BJ (cell line): ENCODE results near the gene CSF2RB. TPM values are rescaled to one million over a fixed set of nuclear protein-coding genes. Genes with fewer than 3 reads are reported as not detected.

Experiments
- CTCF ChIA-PET: fragments of 350-600 bp; formaldehyde crosslinking; extraction: SDS; loops from one replicate; lab custom pipeline; 2021; ENCODE audit warnings: antibody characterized with exemption, inconsistent platforms; lab: Yijun Ruan, JAX
- POLR2A ChIA-PET: fragments of 300-600 bp; sonication (Branson Sonifier 250); formaldehyde crosslinking; extraction: SDS; loops from one replicate; lab custom pipeline; 2021; ENCODE audit warnings: antibody characterized with exemption; lab: Charles Lee
- DNase-seq: peaks from one replicate; pipeline ENCODE4 v3.0.0-alpha.2; 2011; ENCODE audit warnings: low read depth
- H3K27me3 ChIP-seq: 2 replicates; pipeline ENCODE4 v1.6.0; 2011; ENCODE audit warnings: low read length; ENCODE audit not compliant: control insufficient read depth, insufficient read depth
- H3K36me3 ChIP-seq: 2 replicates; pipeline ENCODE4 v1.5.1; 2011; ENCODE audit warnings: low read length; ENCODE audit not compliant: control insufficient read depth, insufficient read depth
- H3K4me3 ChIP-seq: 2 replicates; pipeline ENCODE4 v1.5.1; 2011; ENCODE audit warnings: low read depth, mild to moderate bottlenecking, control low read depth, low read length
- CTCF ChIP-seq: IDR thresholded peaks from 2 replicates; pipeline ENCODE4 v1.5.1; 2011; ENCODE audit warnings: low read depth, mild to moderate bottlenecking, control low read depth, inconsistent platforms, low read length, moderate library complexity; ENCODE audit not compliant: insufficient read depth
- polyA plus RNA-seq: library from polyadenylated mRNA; depleted of rRNA; stranded (reverse); fragments of >200 nt; gene quantifications from 2 replicates; pipeline ENCODE4 v1.2.3, GENCODE V29; 2011

The CSF2RB gene
- polyA plus RNA-seq, 1 experiment, result 0.02 TPM

- DNase-seq, result no peak
- Histone ChIP-seq H3K27me3 (peaks cover 3% of the 10 kb centered on the region), H3K4me3 (no peak overlapping the region), H3K36me3 (no peaks in the 10 kb centered on the region)
- TF ChIP-seq CTCF, result no peak
- ChIA-PET POLR2A (no interaction called here), CTCF (interaction anchor here (0.9 to 2.3 kb wide), 4 partner anchors 9 to 186 kb away, joined by 3 to 11 read pairs (median 7); no protein-coding TSS in a partner anchor)
Measured at GRCh38 chr22:36968249-36968964, 55.0 kb downstream of the CSF2RB start.

DNA sequence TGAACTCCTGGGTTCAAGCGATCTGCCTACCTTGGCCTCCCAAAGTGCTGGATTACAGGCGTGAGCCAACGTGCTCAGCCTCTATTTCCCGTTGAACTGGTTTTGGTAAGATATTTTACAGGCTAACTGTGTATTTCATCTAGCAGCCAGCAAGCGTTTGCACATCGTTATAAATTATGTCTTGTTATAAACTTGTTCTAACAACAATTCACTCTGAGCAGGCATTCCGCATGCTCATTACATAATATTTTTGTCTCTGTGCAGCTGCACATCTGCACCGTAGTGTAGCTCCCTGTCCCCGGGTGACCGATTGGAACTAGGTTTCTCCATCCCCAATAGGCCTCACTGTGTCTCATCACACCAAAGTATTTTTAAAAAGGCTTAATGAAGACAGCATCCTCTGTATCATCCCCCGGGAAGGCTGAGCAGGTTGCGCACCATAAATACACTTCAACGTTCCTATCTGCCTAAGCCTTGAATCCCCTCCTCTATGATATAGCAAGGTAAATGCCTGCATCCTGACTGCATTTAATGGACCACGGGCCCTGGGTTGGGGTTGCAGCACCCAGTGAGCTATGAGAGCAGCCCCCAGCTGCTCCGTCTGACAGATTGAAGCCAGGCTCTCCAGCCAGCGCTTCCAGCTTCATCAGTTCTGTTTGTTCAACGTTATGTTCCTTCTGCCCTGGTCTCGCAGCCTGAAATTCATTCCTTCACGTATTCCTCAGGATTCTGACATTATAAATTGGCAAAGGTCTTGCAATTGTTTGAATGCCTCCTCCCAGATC, 58.1 kb downstream of the CSF2RB start:
- no peaks in the 10 kb centered on the region for H3K36me3 ChIP-seq
- H3K27me3 ChIP-seq, result peaks cover 3% of the 10 kb centered on the region
- H3K4me3 ChIP-seq, result no peak overlapping the region
- ChIA-PET CTCF (interaction anchor here (0.5 to 1.5 kb wide), 4 partner anchors 18 to 116 kb away, joined by 3 to 4 read pairs (median 4); no protein-coding TSS in a partner anchor), POLR2A (no interaction called here)
- DNase-seq, result no peak
- no peak for TF ChIP-seq CTCF

DNA sequence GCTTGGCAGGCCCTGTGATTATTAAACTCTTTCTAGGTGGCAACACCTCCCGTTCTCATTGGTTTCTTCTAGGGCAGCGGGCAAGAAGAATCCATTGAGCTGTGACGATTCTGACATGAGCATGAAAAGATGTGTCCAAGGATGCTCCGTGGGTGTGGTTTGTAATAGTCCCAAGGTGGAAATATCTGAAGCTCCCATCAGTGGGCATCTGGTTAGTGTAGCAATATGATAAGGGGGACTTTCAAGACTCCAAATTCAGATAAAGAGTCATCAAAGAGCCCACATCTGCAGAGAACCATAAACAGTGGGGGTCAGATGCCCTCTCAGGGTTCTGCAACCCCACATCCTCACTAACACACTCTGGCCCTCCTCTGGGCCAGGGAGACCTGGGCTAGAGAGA, 63.2 kb downstream of the CSF2RB start:
- H3K36me3 ChIP-seq, result no peaks in the 10 kb centered on the region
- CTCF ChIA-PET, result interaction anchor here (0.9 to 4.8 kb wide), 18 partner anchors 9 to 429 kb away, joined by 3 to 33 read pairs (median 8); partner anchors contain the start of genes MPST and TST
- H3K27me3 ChIP-seq, result peaks cover 4% of the 10 kb centered on the region; the same call in 1 of the 2 replicates
- POLR2A ChIA-PET, result no interaction called here
- no peak for DNase-seq
- no peak for TF ChIP-seq CTCF
- no peak overlapping the region for H3K4me3 ChIP-seq

GRCh38 chr22:36977401-36977861, 64.0 kb downstream of the CSF2RB start:
- ChIA-PET POLR2A (no interaction called here), CTCF (interaction anchor here (0.8 to 4.8 kb wide), 24 partner anchors 9 to 430 kb away, joined by 3 to 33 read pairs (median 5); a partner anchor contains a TSS)
- Histone ChIP-seq H3K36me3 (no peaks in the 10 kb centered on the region), H3K4me3 (peak overlapping the region; percentile 38), H3K27me3 (peaks cover 6% of the 10 kb centered on the region; the same call in 1 of the 2 replicates)
- peak; percentile 55 for TF ChIP-seq CTCF
- DNase-seq, result no peak
